Neural cell (in vitro differentiated cells): Measurements from ENCODE around the gene EPHB3. TPM values are rescaled to one million over a fixed set of nuclear protein-coding genes. Genes with fewer than 3 reads are reported as not detected.

Experiments used
- H2AFZ ChIP-seq: fragments of 200-600, 300-800 bp; sonication (generic), shearing (Covaris generic); 2 replicates; pipeline ENCODE4 v1.6.0; 2014; ENCODE audit warnings: low read depth, mild to moderate bottlenecking, antibody characterized with exemption, low read length, moderate library complexity
- H3F3A ChIP-seq: fragments of 200-600 bp; shearing (Covaris generic); 2 replicates; pipeline ENCODE4 v1.6.1; 2016; ENCODE audit warnings: mild to moderate bottlenecking, moderate library complexity, mixed read lengths, antibody characterized with exemption, low read length; ENCODE audit not compliant: insufficient read depth, poor library complexity, severe bottlenecking
- H3K27ac ChIP-seq: fragments of 200-600, 300-800 bp; sonication (generic), shearing (Covaris generic); 2 replicates; pipeline ENCODE4 v1.5.1; 2014; ENCODE audit warnings: mild to moderate bottlenecking, low read length, moderate library complexity
- H3K27me3 ChIP-seq: fragments of 300-800, 200-600 bp; sonication (generic), shearing (Covaris generic); 2 replicates; pipeline ENCODE4 v1.6.0; 2014; ENCODE audit warnings: mild to moderate bottlenecking, low read depth, low read length, moderate library complexity; ENCODE audit not compliant: insufficient read depth
- H3K36me3 ChIP-seq: fragments of 300-800, 200-600 bp; sonication (generic), shearing (Covaris generic); 2 replicates; pipeline ENCODE4 v1.5.1; 2014; ENCODE audit warnings: mild to moderate bottlenecking, antibody characterized with exemption, low read length, moderate library complexity; ENCODE audit not compliant: insufficient read depth
- H3K4me2 ChIP-seq: fragments of 300-800, 200-600 bp; sonication (generic), shearing (Covaris generic); 2 replicates; pipeline ENCODE4 v1.6.0; 2014; ENCODE audit warnings: mild to moderate bottlenecking, low read length
- H3K4me3 ChIP-seq: fragments of 300-800, 200-600 bp; sonication (generic), shearing (Covaris generic); 2 replicates; pipeline ENCODE4 v1.5.1; 2014; ENCODE audit warnings: mild to moderate bottlenecking, low read length, moderate library complexity
- H3K79me2 ChIP-seq: fragments of 200-600 bp; shearing (Covaris generic); replicated peaks from 2 replicates; pipeline ENCODE4 v1.6.0; 2014; ENCODE audit warnings: mild to moderate bottlenecking, low read length, moderate library complexity; ENCODE audit not compliant: insufficient read depth
- H3K9ac ChIP-seq: fragments of 300-800, 200-600 bp; sonication (generic), shearing (Covaris generic); 2 replicates; pipeline ENCODE4 v1.6.1; 2016; ENCODE audit warnings: mild to moderate bottlenecking, low read length, mixed read lengths
- H3K9me2 ChIP-seq: fragments of 200-600 bp; shearing (Covaris generic); 2 replicates; pipeline ENCODE4 v1.6.1; 2016; ENCODE audit warnings: mild to moderate bottlenecking, low read length, mixed read lengths; ENCODE audit not compliant: insufficient read depth
- H3K9me3 ChIP-seq: fragments of 200-600, 300-800 bp; sonication (generic), shearing (Covaris generic); 2 replicates; pipeline ENCODE4 v1.6.1; 2016; ENCODE audit warnings: mild to moderate bottlenecking, mixed run types, low read length, moderate library complexity, mixed read lengths
- H4K20me1 ChIP-seq: fragments of 200-600 bp; shearing (Covaris generic); 2 replicates; pipeline ENCODE4 v1.6.1; 2016; ENCODE audit warnings: mild to moderate bottlenecking, mixed run types; ENCODE audit not compliant: insufficient read depth
- EP300 ChIP-seq: fragments of 450-650 bp; conservative IDR thresholded peaks from 2 replicates; pipeline ENCODE4 v1.6.1; 2014; ENCODE audit warnings: antibody characterized with exemption, mild to moderate bottlenecking, moderate library complexity; ENCODE audit not compliant: poor library complexity, severe bottlenecking
- EZH2 ChIP-seq: fragments of 200-600, 300-800 bp; shearing (Covaris generic), sonication (generic); IDR thresholded peaks from 2 replicates; pipeline ENCODE4 v1.6.1; 2014; ENCODE audit warnings: antibody characterized with exemption, low read length, borderline replicate concordance, mild to moderate bottlenecking; ENCODE audit not compliant: insufficient read depth, poor library complexity, severe bottlenecking
- MXI1 ChIP-seq: fragments of 450-650 bp; conservative IDR thresholded peaks from 2 replicates; pipeline ENCODE4 v1.6.1; 2014; ENCODE audit warnings: antibody characterized with exemption, mild to moderate bottlenecking; ENCODE audit not compliant: poor library complexity, severe bottlenecking
- POLR2AphosphoS5 ChIP-seq: IDR thresholded peaks from 2 replicates; pipeline ENCODE4 v1.6.1; 2012
- RAD21 ChIP-seq: fragments of 450-650 bp; conservative IDR thresholded peaks from 2 replicates; pipeline ENCODE4 v1.6.1; 2014; ENCODE audit warnings: antibody characterized with exemption, mild to moderate bottlenecking, moderate library complexity
- SMC3 ChIP-seq: fragments of 450-650 bp; conservative IDR thresholded peaks from 2 replicates; pipeline ENCODE4 v1.6.1; 2014; ENCODE audit warnings: antibody characterized with exemption, mild to moderate bottlenecking, moderate library complexity; ENCODE audit not compliant: poor library complexity
- TAF1 ChIP-seq: IDR thresholded peaks from 2 replicates; pipeline ENCODE4 v1.6.1; 2012; ENCODE audit warnings: low read depth
- polyA plus RNA-seq: library from polyadenylated mRNA; depleted of rRNA; stranded (reverse); fragments of >200 nt; gene quantifications from 2 replicates; pipeline ENCODE4 v1.2.3, GENCODE V29; 2014
- TF ChIP-seq, protein P1 (sequence below): fragments of 450-650 bp; IDR thresholded peaks from 2 replicates; pipeline ENCODE4 v1.5.1; 2014; ENCODE audit warnings: antibody characterized with exemption, mild to moderate bottlenecking, moderate library complexity; ENCODE audit not compliant: poor library complexity, severe bottlenecking
- TF ChIP-seq, protein P2 (sequence below): IDR thresholded peaks from 2 replicates; pipeline ENCODE4 v1.6.1; 2012; ENCODE audit warnings: borderline replicate concordance

Gene EPHB3
- polyA plus RNA-seq, 1 donor from 2014 or later: 4.3 TPM

DNA sequence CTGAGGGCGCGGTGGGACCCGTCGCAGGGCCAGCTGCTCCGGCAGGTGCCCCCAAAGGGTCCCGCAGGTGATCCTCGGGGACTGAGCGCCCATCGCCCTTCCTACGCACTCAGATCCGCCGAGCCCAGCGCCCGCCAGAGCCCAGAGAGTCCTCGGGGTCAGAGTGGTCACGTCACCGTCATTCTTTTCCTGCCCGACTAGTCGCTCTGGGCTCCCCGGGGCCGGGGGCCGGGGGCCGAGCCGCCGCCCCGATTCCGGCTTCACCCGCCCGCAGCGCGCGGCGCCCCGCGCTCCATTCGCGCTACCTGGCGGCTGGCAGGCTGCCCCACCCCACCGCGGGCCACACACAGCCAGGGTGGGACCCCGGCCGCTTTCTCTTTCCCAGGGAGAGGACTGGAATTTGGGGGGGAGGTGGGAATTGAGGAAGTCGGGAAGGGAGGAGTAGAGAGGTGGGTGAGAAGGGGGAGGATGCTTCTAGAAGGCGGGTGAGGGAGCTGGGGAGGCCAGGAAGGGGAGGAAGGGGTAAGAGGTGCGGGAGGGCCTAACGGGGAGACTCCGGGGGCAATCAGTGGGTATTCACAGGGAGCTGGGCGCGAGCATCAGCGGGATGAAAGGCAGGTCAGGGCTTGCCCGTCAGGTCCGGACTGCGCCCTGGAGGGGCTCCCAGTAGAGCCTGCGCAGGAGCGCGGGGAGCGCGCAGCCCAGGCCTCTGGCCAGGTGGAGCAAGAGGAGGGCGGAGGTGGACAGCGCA, 36.1 kb upstream of the EPHB3 start:
- peaks cover 38% of the 10 kb centered on the region for H3K27me3 ChIP-seq
- no peaks in the 10 kb centered on the region for H3K36me3 ChIP-seq
- H3K79me2 ChIP-seq: no peaks in the 10 kb centered on the region
- H3K9me2 ChIP-seq: no peaks in the 10 kb centered on the region
- no peak overlapping the region for H3K27ac ChIP-seq
- no peaks in the 10 kb centered on the region for H3K9me3 ChIP-seq
- H3F3A ChIP-seq: no peaks in the 10 kb centered on the region
- peak overlapping the region; percentile 7 for H3K9ac ChIP-seq
- H3K4me3 ChIP-seq: peak overlapping the region; percentile 60
- TF ChIP-seq, protein P1, sequence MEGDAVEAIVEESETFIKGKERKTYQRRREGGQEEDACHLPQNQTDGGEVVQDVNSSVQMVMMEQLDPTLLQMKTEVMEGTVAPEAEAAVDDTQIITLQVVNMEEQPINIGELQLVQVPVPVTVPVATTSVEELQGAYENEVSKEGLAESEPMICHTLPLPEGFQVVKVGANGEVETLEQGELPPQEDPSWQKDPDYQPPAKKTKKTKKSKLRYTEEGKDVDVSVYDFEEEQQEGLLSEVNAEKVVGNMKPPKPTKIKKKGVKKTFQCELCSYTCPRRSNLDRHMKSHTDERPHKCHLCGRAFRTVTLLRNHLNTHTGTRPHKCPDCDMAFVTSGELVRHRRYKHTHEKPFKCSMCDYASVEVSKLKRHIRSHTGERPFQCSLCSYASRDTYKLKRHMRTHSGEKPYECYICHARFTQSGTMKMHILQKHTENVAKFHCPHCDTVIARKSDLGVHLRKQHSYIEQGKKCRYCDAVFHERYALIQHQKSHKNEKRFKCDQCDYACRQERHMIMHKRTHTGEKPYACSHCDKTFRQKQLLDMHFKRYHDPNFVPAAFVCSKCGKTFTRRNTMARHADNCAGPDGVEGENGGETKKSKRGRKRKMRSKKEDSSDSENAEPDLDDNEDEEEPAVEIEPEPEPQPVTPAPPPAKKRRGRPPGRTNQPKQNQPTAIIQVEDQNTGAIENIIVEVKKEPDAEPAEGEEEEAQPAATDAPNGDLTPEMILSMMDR: no peak
- no peak for TF ChIP-seq RAD21
- TF ChIP-seq SMC3: no peak
- TF ChIP-seq MXI1: no peak
- no peak for TF ChIP-seq EP300
- TF ChIP-seq POLR2AphosphoS5: no peak
- no peak for TF ChIP-seq TAF1
- TF ChIP-seq, protein P2, sequence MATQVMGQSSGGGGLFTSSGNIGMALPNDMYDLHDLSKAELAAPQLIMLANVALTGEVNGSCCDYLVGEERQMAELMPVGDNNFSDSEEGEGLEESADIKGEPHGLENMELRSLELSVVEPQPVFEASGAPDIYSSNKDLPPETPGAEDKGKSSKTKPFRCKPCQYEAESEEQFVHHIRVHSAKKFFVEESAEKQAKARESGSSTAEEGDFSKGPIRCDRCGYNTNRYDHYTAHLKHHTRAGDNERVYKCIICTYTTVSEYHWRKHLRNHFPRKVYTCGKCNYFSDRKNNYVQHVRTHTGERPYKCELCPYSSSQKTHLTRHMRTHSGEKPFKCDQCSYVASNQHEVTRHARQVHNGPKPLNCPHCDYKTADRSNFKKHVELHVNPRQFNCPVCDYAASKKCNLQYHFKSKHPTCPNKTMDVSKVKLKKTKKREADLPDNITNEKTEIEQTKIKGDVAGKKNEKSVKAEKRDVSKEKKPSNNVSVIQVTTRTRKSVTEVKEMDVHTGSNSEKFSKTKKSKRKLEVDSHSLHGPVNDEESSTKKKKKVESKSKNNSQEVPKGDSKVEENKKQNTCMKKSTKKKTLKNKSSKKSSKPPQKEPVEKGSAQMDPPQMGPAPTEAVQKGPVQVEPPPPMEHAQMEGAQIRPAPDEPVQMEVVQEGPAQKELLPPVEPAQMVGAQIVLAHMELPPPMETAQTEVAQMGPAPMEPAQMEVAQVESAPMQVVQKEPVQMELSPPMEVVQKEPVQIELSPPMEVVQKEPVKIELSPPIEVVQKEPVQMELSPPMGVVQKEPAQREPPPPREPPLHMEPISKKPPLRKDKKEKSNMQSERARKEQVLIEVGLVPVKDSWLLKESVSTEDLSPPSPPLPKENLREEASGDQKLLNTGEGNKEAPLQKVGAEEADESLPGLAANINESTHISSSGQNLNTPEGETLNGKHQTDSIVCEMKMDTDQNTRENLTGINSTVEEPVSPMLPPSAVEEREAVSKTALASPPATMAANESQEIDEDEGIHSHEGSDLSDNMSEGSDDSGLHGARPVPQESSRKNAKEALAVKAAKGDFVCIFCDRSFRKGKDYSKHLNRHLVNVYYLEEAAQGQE: no peak
- TF ChIP-seq EZH2: no peak
- no peak overlapping the region for H3K4me2 ChIP-seq
- no peak overlapping the region for H2AFZ ChIP-seq
- H4K20me1 ChIP-seq: no peaks in the 10 kb centered on the region

DNA sequence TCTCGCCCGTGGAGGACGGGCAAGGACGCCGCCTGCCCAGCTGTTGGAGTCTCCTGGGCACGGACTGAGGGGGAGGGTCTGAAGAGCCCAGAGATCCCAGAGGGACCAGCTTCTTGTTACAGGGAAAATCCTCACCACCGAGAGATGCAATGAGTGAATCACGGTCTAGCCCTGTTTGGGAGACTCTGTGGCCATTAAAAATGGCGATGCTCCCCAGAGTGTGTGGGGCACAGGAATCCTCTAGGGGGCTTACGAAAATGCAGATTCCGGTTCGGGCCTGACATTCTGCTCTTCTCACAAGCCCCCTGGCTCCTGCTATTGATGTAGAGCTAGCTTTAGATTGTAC, 35.5 kb upstream of the EPHB3 start:
- Histone ChIP-seq H2AFZ (no peak overlapping the region), H3K27ac (no peak overlapping the region), H3K79me2 (no peaks in the 10 kb centered on the region), H3F3A (no peaks in the 10 kb centered on the region), H3K4me2 (no peak overlapping the region), H3K9me3 (no peaks in the 10 kb centered on the region), H3K9ac (no peak overlapping the region), H3K4me3 (peak overlapping the region; percentile 60), H3K36me3 (no peaks in the 10 kb centered on the region), H3K27me3 (peaks cover 38% of the 10 kb centered on the region), H3K9me2 (no peaks in the 10 kb centered on the region), H4K20me1 (no peaks in the 10 kb centered on the region)
- TF ChIP-seq EP300 (no peak), RAD21 (no peak), EZH2 (no peak)
- TF ChIP-seq, protein P2: no peak
